Kasumi-1 (cell line): ENCODE results near the gene UBE2Q1.

Source experiments
- DNase-seq, 2 experiments: peaks; one replicate each; lab custom pipeline; 2025; lab: John Stamatoyannopoulos, UW

The UBE2Q1 gene

GRCh38 chr1:154557939-154558719, at the start of gene UBE2Q1:
Gene UBE2Q1 (minus strand): TSS chr1:154558662. CDS start chr1:154558553, 109 bp downstream.
- DNase-seq: no peak

DNA sequence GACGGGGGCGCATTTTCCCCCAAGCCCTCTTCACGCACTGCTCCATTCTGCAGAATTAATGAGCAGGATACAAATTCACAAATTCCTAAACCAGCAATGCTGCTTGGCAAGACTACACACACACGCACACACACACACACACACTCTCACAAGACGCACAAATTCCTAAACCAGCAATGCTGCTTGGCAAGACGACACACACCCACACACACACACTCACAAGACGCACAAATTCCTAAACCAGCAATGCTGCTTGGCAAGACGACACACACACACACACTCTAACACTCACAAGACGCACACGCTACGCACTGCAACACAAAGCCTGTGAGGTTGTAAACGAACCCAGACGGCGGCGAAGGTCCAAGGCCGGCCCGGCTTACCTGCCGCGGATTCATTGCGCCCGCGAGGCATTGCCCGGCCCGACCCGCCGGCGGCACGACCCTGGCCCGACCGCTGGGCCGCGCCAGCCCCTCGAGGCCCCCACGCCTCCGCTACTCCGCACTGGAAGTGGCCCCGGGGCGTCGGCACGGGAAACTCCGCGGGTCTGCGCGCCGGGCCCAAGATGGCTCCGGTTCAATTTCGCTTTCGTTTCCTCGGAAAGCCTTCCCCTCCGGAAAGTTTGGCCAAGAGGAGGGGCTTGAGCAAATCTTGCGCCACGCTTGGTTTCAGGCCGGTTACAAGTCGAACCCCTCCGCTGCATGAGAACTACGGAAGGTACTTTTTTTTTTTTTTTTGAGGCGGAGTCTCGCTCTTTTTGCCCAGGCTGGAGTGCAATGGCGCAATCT, 49.3 kb upstream of the UBE2Q1 start, which contains the start of gene ADAR:
TSS of gene ADAR (minus strand) at position 578 of the 788 bp plus-strand sequence. CDS start at position 398, 180 bp downstream.
- peak; percentile 93 to 95 for DNase-seq

DNA sequence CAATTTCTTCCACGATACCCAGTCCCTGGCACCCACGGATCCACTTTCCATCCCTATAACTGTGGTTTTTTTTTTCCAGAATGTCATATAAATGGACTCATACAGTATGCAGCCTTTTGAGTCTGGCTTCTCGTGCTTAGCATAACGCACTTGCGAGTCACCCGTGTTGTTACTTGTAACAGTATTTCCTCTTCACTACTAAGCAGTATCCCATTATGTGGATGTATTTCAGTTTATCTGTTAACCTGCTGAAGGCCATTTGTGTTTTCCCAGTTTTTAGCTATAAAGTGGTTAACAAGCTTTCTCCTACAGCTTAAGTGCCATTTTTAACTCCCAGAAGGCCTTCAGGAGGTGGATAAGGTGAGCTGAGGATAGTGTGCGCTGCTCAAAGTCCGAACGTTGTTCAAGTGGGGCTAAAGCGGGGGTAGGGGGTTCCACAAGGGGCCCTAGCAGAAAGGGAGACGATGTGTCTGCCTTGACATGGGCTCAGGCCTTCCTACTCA, 48.7 kb upstream of the UBE2Q1 start:
- peak; percentile 11 to 28 for DNase-seq

DNA sequence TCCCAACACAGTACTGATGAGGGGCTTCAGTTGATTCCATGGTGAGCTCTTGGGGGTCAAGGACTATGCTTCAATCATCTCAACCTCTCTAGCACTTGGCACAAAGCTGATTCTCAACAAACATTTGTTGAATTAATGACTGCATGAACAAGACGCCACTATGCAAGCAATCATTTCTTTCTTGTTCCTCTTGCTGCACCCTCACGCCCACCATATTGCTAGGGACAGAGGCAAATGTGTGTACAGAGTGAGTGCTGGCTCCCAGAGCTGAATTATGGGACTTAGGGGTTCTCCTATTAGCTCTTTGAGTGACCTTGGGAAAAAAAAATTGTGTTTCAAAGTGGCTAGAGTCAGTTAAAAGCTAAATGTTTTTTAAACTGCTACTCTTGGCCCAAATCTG, 47.1 kb upstream of the UBE2Q1 start:
- no peak for DNase-seq

DNA sequence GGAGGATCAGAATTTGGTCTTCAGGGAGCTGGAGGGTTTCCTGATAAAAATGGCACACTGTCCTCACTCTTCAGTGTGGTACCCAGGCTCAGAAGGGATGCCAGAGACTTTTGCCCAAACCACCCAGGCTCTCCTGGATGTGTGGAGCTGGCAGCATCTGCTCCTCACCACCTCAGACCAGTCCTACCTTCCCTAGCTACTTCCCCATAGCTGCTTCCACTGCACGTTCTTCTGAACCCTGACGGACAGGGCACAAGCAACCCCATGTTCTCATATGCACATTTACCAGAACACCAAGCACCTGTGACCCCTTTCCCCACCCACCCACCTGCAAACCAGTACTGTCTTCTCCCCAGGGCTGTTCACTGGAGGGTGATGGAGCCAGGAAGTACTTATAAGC, 44.9 kb upstream of the UBE2Q1 start:
- DNase-seq: no peak

GRCh38 chr1:154599658-154600057, 41.2 kb upstream of the UBE2Q1 start:
- no peak for DNase-seq

DNA sequence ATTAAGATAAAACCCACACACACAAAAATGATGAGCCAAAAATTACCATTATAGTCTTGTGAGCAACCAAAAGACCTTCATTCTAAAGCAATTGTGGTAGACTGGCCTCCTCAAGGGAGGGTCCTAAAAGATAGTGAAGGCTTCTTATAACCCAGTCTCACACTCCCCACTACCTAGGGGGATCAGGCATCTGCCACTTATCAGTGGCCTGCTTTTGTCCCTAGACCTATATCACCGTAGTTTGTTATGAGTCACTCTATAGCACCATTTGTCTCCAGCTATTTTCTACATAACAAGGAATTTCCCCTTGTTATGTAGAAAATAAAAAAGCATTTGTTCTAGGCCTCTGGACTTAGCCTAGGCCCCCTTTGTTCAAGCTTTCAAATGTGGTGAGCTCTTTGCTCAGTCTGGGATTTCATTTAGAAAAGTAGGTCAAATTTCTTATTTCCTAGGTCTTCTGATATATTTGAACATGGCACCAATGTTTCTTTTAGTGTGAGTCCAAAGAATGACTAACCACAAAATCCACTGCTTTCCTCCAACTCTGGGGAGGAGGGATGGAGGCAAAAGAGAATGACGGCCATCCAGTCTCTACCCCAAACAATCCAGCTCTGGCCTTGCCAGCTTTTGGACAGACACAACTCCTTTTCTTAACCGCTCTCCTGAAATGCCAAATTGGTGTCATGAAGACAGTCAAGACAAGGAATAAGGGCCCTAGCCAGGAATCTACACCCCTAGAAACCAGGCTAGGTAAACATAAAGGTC, 40.6 kb upstream of the UBE2Q1 start:
- DNase-seq: no peak

GRCh38 chr1:154595621-154596020, 37.2 kb upstream of the UBE2Q1 start:
- no peak for DNase-seq

DNA sequence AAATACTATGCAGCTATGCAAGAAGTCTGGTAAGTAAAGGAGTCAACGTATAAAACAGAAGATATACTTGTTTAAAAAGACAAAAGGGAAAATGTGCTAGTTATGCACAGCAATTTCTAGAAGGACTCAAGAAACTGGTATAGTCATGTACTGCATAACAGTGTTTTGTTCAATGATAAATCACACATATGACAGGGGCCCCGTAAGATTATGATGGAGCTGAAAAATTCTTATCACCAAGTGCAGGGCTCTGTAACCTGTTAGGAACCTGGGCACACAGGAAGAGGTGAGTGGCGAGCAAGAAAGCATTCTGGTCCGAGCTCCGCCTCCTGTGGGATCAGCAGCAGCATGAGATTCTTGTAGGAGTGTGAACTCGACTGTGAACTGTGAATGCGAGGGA, 36.3 kb upstream of the UBE2Q1 start:
- no peak for DNase-seq

DNA sequence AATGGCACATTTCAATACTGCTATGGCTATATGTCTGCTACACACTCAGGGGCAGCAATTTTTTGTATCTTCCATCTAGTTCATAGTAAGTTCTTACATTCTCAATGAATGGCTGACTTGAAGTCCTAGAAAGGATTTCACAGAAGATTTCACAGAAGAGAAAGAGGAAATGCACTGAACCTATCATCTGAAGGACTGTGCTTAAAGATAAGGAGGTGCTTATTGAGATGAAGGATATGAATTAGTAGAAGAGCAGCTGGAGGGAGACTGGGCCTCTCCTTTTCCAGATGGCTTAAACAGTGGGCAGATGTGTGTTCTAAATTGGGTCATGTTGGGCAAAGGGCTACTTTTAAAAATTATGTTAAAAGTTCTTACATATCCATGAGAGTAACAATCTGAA, 34.9 kb upstream of the UBE2Q1 start:
- DNase-seq: no peak

DNA sequence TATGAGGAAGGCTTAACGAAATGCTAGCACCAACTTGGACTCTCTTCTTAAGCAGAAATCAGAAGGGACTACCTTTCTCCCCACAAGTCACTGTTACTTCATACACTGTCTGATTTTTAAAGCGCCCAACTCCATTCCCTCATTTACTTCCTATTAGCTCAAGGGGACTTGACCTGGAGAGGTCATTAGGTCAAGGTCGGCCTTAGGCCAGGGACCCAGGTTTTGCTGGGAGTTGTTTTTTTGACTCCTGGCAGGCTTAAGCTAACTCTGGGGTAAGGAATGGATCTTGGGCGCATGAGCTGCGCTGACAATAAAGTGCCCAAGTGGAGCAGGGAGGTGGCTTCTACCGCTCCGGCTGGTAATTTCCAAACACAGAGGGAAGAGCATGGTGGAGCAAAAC, 32.7 kb upstream of the UBE2Q1 start:
- no peak for DNase-seq

DNA sequence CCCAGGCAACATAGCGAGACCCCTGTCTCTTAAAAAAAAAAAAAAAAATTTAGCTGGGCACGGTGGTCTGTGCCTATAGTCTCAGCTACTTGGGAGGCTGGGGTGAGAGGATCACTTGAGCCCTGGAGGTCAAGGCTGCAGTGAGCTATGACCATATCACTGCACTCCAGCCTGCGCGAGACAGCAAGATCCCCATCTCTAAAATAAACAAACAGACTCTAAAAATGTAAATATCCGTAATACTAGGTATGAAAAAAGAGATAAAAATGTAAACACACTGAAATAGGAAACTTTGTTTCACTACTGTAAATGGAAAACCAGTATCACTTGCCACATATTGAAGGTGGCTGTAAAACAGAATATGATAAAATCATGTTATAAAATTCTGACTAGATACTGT, 32.3 kb upstream of the UBE2Q1 start:
- DNase-seq: no peak

DNA sequence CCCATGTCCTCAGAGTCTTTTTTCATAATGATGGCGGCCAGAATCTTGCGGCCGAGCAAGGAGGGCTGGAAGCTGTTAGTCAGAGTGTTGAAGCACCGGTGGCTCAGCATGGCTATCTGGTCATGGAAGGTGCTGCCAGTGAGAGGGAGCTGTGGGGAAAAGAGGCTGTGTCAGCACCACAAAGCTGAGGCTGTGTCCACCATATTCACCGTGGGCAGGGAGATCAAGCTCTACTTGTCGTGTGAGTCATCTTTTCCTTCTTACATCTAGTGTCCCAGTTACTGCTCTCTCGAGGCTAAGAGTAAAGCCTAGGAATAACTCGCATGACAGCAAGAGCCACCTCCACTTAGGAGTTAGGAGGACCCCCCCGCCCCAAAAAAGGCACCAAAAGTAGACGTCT, 31.3 kb upstream of the UBE2Q1 start:
- no peak for DNase-seq

GRCh38 chr1:154586641-154587040, 28.2 kb upstream of the UBE2Q1 start:
- no peak for DNase-seq

DNA sequence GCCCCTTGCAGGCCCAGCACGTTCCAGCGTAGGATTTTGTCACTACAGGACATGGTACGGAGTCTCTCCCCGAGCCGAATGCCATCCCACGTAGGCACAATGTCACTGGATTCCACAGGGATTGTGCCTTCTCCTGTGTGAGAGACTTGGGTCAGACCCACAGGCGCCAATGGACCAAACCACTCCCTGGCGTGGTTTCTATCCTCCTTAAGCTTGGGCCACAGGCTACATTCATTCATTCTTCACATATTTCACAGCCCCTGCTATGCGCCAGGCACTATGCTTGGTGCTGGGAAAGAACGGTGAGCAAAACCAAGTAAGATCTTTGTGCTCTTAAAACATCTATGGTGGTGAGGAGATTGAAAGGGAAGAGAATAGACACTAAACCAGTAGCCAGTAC, 27.8 kb upstream of the UBE2Q1 start:
- DNase-seq: no peak

- no peak for DNase-seq
Measured at GRCh38 chr1:154584267-154584994, 26.0 kb upstream of the UBE2Q1 start.

DNA sequence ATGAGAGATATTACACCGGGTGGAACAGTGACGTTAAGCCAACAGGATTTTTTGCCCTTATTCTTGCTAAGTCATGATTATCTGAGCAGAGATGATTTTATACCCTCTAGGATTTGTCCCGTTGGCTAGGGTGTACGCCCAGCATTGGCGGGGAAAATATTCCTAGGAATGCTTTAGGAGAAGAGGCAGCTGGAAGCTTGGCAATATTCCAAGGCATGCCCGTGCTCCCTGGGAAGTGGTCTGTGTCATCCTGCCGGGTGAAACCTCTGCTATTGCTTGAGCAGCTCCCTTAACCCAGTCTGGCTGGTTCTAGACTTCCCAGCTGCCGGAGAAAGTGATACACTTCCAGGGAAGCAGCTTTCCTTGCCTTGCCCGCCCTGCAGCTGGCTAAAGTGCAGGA, 25.3 kb upstream of the UBE2Q1 start:
- DNase-seq: no peak

DNA sequence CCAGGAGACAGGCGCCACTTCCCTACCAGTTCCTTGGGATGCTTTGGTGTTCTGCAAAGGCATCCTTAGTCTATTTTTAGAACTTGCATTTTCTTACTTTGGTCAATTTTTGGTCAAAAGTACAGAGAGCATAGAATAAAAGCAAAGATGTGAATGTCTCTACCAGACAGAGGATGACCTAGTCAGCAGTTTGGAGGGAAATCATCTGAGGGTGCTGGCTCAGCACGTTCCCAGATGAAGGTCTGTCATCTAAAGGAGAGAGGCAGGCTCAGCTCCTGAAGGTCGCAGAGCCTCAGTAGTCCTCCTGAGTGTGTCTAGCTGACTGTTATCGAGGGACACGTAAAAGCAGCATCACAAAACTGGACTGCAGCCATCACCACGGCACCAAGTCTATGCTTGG, 24.4 kb upstream of the UBE2Q1 start:
- DNase-seq: no peak

DNA sequence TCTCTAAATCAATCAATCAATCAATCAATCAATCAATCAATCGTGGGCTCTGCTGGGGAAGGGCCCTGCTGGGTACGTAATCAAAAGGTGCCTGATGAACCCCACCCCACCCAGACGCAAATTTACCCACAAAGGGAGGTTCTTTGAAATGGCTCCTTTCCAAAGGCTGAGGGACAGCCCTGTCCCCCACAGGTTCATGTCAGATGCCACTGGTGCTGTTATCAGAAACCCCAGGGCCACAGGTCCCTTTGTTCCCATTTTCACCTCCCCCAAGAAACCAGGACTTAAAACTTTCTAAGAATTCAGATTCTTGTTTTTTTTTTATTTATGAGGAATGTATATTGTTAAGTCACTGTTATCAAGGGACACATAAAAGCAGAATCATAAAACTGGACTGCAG, 23.3 kb upstream of the UBE2Q1 start:
- DNase-seq: no peak

DNA sequence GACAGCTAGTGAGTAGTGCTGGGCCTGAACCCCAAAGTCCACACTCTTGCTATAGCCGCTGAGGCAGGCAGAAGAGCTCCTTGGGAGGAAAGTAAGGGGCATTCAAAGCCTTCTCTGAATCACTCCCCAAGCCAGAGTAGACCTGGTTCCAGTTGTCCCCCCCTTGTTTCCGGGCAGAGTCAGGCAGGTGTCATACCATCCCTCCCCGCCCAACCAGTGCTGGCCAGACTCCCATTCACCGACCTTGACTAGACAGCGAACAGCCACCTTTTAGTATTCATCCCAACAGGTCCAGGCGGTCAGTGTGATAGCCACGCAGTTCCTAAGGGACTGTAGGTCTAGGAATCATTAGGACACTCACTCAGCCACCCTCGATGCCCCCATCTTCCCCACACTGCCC, 20.9 kb upstream of the UBE2Q1 start:
- no peak for DNase-seq

DNA sequence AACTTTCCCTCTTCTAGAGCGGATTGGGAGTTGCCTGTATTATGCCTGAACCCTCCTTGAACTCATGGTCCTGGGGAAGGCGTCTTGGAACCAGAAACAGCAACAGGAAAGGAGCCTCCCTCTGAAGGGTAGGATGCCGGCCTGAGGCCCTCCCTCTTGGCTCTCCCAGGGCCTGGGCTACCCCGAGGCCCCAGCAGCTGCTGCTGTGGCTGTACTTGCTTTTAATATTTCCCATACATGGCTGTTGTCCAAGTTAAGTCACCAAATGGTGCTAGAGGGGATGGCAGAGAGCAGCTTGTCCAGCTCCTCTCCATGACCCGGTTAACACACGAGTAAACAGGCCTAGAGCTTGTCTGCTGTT, 19.6 kb upstream of the UBE2Q1 start:
- DNase-seq: no peak
